ENCODE results near the gene RAB4B.

GRCh38 chr19:40774916-40775631 is 3.0 kb upstream of the RAB4B start, which contains the start of gene MIA:
- TF ChIP-seq CTCF (IDR thresholded peaks at IDR 0.05) (no peak), EP300 (IDR thresholded peaks at IDR 0.05) (no peak), POLR2A (IDR thresholded peaks at IDR 0.05; ENCODE audit: low read depth) (no peak)

All from esophagus muscularis mucosa (tissue), 4 donors.